CD4-positive, alpha-beta T cell (primary cell): Measurements from ENCODE around the gene PKP1. TPM values are rescaled to one million over a fixed set of nuclear protein-coding genes. Genes with fewer than 3 reads are reported as not detected.
A peak's percentile ranks its signal among the peaks of the same experiment; 100 is the strongest.
"Not testable (repeated sequence)": the region's sequence is repeated elsewhere in the genome, so short reads cannot be mapped to it uniquely, and the experiment has no call there.

Experiments
- ATAC-seq: fragments of 200-7000 bp; cut with Tn5 transposase; one replicate; pipeline ENCODE4 v1.10.0; 2022; ENCODE audit warnings: mild to moderate bottlenecking; ENCODE audit not compliant: poor library complexity
- CTCF ChIA-PET: fragments of 350-600 bp; sonication (Branson Sonifier 250); formaldehyde crosslinking; loops from one replicate; lab custom pipeline; 2021; ENCODE audit warnings: antibody characterized with exemption, inconsistent platforms; lab: Charles Lee
- POLR2A ChIA-PET: fragments of 350-600 bp; sonication (Branson Sonifier 250); formaldehyde crosslinking; loops from one replicate; lab custom pipeline; 2021; ENCODE audit warnings: antibody characterized with exemption, inconsistent platforms; lab: Charles Lee
- DNase-seq, 14 experiments: peaks; one replicate each; pipeline ENCODE4 v3.0.0-alpha.2; 2013 to 2020; ENCODE audit warnings: mixed read lengths in 2 of 14
- H3K27ac ChIP-seq, 2 donors: one replicate each; pipeline versions ENCODE4 v1.5.1 to v1.7.0; 2013; ENCODE audit warnings: low read length in 2 of 2, low read depth in 1 of 2, mild to moderate bottlenecking in 1 of 2
- H3K27me3 ChIP-seq, 2 experiments: 1 replicate in 1 of 2; 2 replicates in 1 of 2; pipeline versions ENCODE4 v1.6.1 to v1.7.0; 2013; ENCODE audit warnings: low read length in 2 of 2, control low read depth in 1 of 2, mild to moderate bottlenecking in 1 of 2, moderate library complexity in 1 of 2; ENCODE audit not compliant: insufficient read depth in 2 of 2, control insufficient read depth in 1 of 2
- H3K36me3 ChIP-seq: one replicate; pipeline ENCODE4 v1.6.1; 2013; ENCODE audit warnings: low read length, control low read depth; ENCODE audit not compliant: insufficient read depth
- H3K4me1 ChIP-seq: one replicate; pipeline ENCODE4 v1.6.1; 2013; ENCODE audit warnings: low read length, control low read depth; ENCODE audit not compliant: insufficient read depth
- H3K4me3 ChIP-seq: one replicate; pipeline ENCODE4 v1.5.1; 2013; ENCODE audit warnings: mild to moderate bottlenecking, low read length, moderate library complexity
- H3K9me3 ChIP-seq, 2 experiments: 1 replicate in 1 of 2; 2 replicates in 1 of 2; pipeline versions ENCODE4 v1.6.1 to v1.7.0; 2013; ENCODE audit warnings: low read length in 2 of 2, mild to moderate bottlenecking in 2 of 2, control low read depth in 1 of 2, moderate library complexity in 1 of 2; ENCODE audit not compliant: control insufficient read depth in 1 of 2, insufficient read depth in 1 of 2
- H3K27ac Mint-ChIP-seq: one replicate; pipeline ENCODE4 v1.8.0; 2020; ENCODE audit warnings: mixed read lengths
- H3K27me3 Mint-ChIP-seq: one replicate; pipeline ENCODE4 v1.8.0; 2021; ENCODE audit warnings: mixed read lengths
- H3K36me3 Mint-ChIP-seq: one replicate; pipeline ENCODE4 v1.8.0; 2021; ENCODE audit warnings: low read depth, mixed read lengths
- H3K4me1 Mint-ChIP-seq: one replicate; pipeline ENCODE4 v1.8.0; 2021; ENCODE audit warnings: low read depth, mixed read lengths
- H3K4me3 Mint-ChIP-seq: one replicate; pipeline ENCODE4 v1.8.0; 2020; ENCODE audit warnings: mild to moderate bottlenecking, mixed read lengths
- H3K9me3 Mint-ChIP-seq: one replicate; pipeline ENCODE4 v1.8.0; 2020; ENCODE audit warnings: mixed read lengths
- CTCF ChIP-seq: fragments of 200-600 bp; IDR thresholded peaks from one replicate; pipeline ENCODE4 v1.8.0; 2022; ENCODE audit warnings: antibody characterized with exemption, mild to moderate bottlenecking
- intact Hi-C, 2 experiments: fragments of 100-400 bp; cut with DNase I in 1 of 2; cut with micrococcal nuclease in 1 of 2; formaldehyde crosslinking; loops; one replicate each; pipeline versions ENCODE4 v1.15.1 to v1.9.0; 2023 to 2025; cut with DNase I, micrococcal nuclease
- polyA plus RNA-seq, 2 donors: library from polyadenylated mRNA; unstranded; fragments of 120-200 nt; gene quantifications; one replicate each; pipeline ENCODE4 v1.2.1, GENCODE V29; 2013
- total RNA-seq, 174 experiments: library from RNA in 2 of 174; stranded (reverse) in 2 of 174; gene quantifications; one replicate each; pipeline ENCODE4 v1.2.3 and lab custom pipeline; 2021 to 2026

Gene PKP1
- total RNA-seq (not detected), total RNA-seq (lab: John Stamatoyannopoulos, UW) (0 to 0.09 (median 0) reads per million in 172 experiments)
- polyA plus RNA-seq (2013, experiment 1 of 2): not detected
- 0.10 TPM for polyA plus RNA-seq (2013, experiment 2 of 2)

DNA sequence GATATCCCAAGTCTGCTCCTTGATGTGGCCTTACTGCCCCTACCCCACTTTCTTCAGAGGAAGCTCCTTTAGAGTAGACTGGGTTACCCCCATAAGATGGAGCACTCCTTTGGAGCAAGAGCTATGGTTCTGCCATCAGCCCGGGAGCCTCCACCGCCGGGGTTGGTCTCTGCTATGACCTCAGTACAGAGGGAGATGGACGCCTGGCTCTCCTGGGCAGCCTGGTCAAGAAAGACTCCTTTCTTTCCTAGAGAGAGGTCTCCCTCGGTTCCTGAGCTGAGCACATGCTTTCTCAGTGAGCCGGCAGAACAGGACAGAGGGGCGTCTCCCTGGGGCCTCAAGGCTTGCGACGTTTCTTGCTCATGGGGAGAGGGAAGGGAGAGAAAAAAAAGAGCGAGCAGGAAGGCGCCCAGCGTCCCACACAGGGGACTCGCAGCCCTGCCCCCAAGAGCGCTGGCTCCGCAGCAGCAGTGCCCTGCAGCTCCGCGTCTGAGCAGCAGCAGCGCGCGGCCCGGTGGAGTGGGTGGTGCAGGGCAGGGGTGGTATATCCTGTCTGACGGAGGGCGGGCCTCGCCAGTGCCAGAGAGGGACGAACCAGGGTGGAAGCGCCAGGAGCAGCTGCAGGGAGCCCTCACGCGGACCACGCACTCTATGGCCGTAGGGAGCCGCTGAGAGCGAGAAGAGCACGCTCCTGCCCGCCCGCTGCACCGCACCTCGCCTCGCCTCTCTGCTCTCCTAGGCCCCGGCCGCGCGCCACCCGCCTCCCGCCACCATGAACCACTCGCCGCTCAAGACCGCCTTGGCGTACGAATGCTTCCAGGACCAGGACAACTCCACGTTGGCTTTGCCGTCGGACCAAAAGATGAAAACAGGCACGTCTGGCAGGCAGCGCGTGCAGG, at the start of gene PKP1:
TSS of gene PKP1 (plus strand) at position 576 of the 899 bp plus-strand sequence. CDS start at position 773, 197 bp downstream.
- peaks cover 28 to 29% of the 10 kb centered on the region in 2 experiments for H3K27me3 ChIP-seq
- ChIA-PET POLR2A (no interaction called here), CTCF (no interaction called here)
- peaks cover 0 to 8% of the 10 kb centered on the region in 2 experiments for H3K9me3 ChIP-seq
- ATAC-seq: peak; percentile 29
- no peak within 1 kb of the TSS for H3K4me3 Mint-ChIP-seq
- intact Hi-C loops: no loop called here
- no peak for TF ChIP-seq CTCF
- no peaks in the 10 kb centered on the region for H3K36me3 ChIP-seq
- no peaks in the 10 kb centered on the region for H3K4me1 Mint-ChIP-seq
- H3K27ac ChIP-seq: no peak within 1 kb of the TSS
- DNase-seq: peak in 1 of 14 experiments; percentile 1
- no peak within 1 kb of the TSS for H3K27ac Mint-ChIP-seq
- H3K4me3 ChIP-seq: peak within 1 kb of the TSS; percentile 5
- H3K9me3 Mint-ChIP-seq: no peaks in the 10 kb centered on the region
- peaks cover 4% of the 10 kb centered on the region for H3K4me1 ChIP-seq
- peaks cover 61% of the 10 kb centered on the region for H3K27me3 Mint-ChIP-seq
- H3K36me3 Mint-ChIP-seq: no peaks in the 10 kb centered on the region

DNA sequence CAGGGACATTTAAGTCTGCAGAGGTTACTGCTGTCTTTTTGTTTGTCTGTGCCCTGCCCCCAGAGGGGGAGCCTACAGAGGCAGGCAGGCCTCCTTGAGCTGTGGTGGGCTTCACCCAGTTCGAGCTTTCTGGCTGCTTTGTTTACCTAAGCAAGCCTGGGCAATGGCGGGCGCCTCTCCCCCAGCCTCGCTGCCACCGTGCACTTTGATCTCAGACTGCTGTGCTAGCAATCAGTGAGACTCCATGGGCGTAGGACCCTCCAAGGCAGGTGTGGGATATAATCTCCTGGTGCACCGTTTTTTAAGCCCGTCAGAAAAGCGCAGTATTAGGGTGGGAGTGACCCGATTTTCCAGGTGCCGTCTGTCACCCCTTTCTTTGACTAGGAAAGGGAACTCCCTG, 43.7 kb upstream of the PKP1 start:
- H3K4me1 Mint-ChIP-seq, H3K36me3 Mint-ChIP-seq, DNase-seq, H3K36me3 ChIP-seq, H3K4me3 Mint-ChIP-seq, CTCF ChIA-PET, H3K4me1 ChIP-seq, H3K27ac Mint-ChIP-seq, H3K4me3 ChIP-seq, ATAC-seq, intact Hi-C loops, H3K9me3 Mint-ChIP-seq, H3K27ac ChIP-seq, H3K9me3 ChIP-seq, POLR2A ChIA-PET: not testable (repeated sequence)
- peaks cover 4 to 25% of the 10 kb centered on the region in 2 experiments for H3K27me3 ChIP-seq
- H3K27me3 Mint-ChIP-seq: peaks cover 49% of the 10 kb centered on the region

GRCh38 chr1:201240171-201240570, 43.1 kb upstream of the PKP1 start:
- Histone ChIP-seq H3K9me3 (no peaks in the 10 kb centered on the region), H3K4me1 (no peaks in the 10 kb centered on the region), H3K27ac (no peak overlapping the region), H3K36me3 (no peaks in the 10 kb centered on the region), H3K4me3 (no peak overlapping the region), H3K27me3 (peaks cover 4 to 25% of the 10 kb centered on the region in 2 experiments)
- Mint-ChIP-seq H3K36me3 (no peaks in the 10 kb centered on the region), H3K9me3 (no peaks in the 10 kb centered on the region), H3K27ac (no peak overlapping the region), H3K27me3 (peaks cover 55% of the 10 kb centered on the region), H3K4me3 (no peak overlapping the region), H3K4me1 (no peaks in the 10 kb centered on the region)
- TF ChIP-seq CTCF: no peak
- POLR2A ChIA-PET: no interaction called here
- DNase-seq: no peak
- CTCF ChIA-PET: no interaction called here
- no peak for ATAC-seq
- intact Hi-C loops: no loop called here
